PC-9 (cell line): ENCODE measurements around the gene CACNA1E. TPM values are rescaled to one million over a fixed set of nuclear protein-coding genes. Genes with fewer than 3 reads are reported as not detected.

Experiments
- BruUV-seq: library from RNA; stranded (reverse); fragments of 400-500 nt; replicated peaks from 2 replicates; lab custom pipeline; 2021; lab: Mats Ljungman, UMichigan
- CTCF ChIA-PET: fragments of 300-600 bp; sonication (Branson Sonifier 250); formaldehyde crosslinking; loops from one replicate; lab custom pipeline; 2022; ENCODE audit warnings: antibody characterized with exemption; lab: Charles Lee
- POLR2A ChIA-PET: fragments of 300-600 bp; sonication (Branson Sonifier 250); formaldehyde crosslinking; loops from one replicate; lab custom pipeline; 2022; ENCODE audit warnings: antibody characterized with exemption; ENCODE audit not compliant: unreplicated experiment; lab: Charles Lee
- DNase-seq, 2 experiments: peaks; one replicate each; pipeline versions ENCODE4 v3.0.0 to v3.0.0-alpha.2; 2015 to 2022; ENCODE audit warnings: mixed read lengths in 1 of 2
- H2AFZ ChIP-seq: fragments of 200-600 bp; sonication (generic); 2 replicates; pipeline ENCODE4 v1.8.1; 2017; ENCODE audit warnings: antibody characterized with exemption
- H3F3A ChIP-seq: fragments of 200-600 bp; sonication (generic); 2 replicates; pipeline ENCODE4 v1.8.1; 2017; ENCODE audit warnings: antibody characterized with exemption, mild to moderate bottlenecking, low read depth; ENCODE audit not compliant: insufficient read depth
- H3K27ac ChIP-seq: fragments of 200-600 bp; sonication (generic); 2 replicates; pipeline ENCODE4 v1.6.1; 2016; ENCODE audit warnings: mixed run types
- H3K27me3 ChIP-seq: fragments of 200-600 bp; sonication (generic); 2 replicates; pipeline ENCODE4 v1.6.1; 2016; ENCODE audit warnings: low read depth, mixed run types; ENCODE audit not compliant: insufficient read depth
- H3K36me3 ChIP-seq: fragments of 200-600 bp; sonication (generic); 2 replicates; pipeline ENCODE4 v1.6.1; 2016; ENCODE audit warnings: low read depth, mixed run types
- H3K4me1 ChIP-seq: fragments of 200-600 bp; sonication (generic); replicated peaks from 2 replicates; pipeline ENCODE4 v1.6.1; 2016; ENCODE audit warnings: mixed run types; ENCODE audit not compliant: insufficient read depth
- H3K4me2 ChIP-seq: fragments of 200-600 bp; sonication (generic); 2 replicates; pipeline ENCODE4 v1.6.1; 2017; ENCODE audit warnings: mixed run types
- H3K4me3 ChIP-seq: fragments of 200-600 bp; sonication (generic); 2 replicates; pipeline ENCODE4 v1.6.1; 2016; ENCODE audit warnings: mixed run types
- H3K79me2 ChIP-seq: fragments of 200-600 bp; sonication (generic); 2 replicates; pipeline ENCODE4 v1.6.1; 2017; ENCODE audit warnings: low read depth, mixed run types
- H3K9me2 ChIP-seq: fragments of 200-600 bp; sonication (generic); 2 replicates; pipeline ENCODE4 v1.8.1; 2017; ENCODE audit warnings: mild to moderate bottlenecking; ENCODE audit not compliant: insufficient read depth
- H3K9me3 ChIP-seq: fragments of 200-600 bp; sonication (generic); 2 replicates; pipeline ENCODE4 v1.8.1; 2016; ENCODE audit warnings: low read depth; ENCODE audit not compliant: insufficient read depth
- H4K20me1 ChIP-seq: fragments of 200-600 bp; sonication (generic); 2 replicates; pipeline ENCODE4 v1.8.1; 2017; ENCODE audit not compliant: insufficient read depth
- CTCF ChIP-seq: fragments of 200-600 bp; sonication (generic); conservative IDR thresholded peaks from 2 replicates; pipeline ENCODE4 v1.6.1; 2017; ENCODE audit warnings: mixed run types, antibody characterized with exemption, mild to moderate bottlenecking, moderate library complexity
- EZH2 ChIP-seq: fragments of 200-600 bp; sonication (generic); IDR thresholded peaks from 2 replicates; pipeline ENCODE4 v1.8.0; 2017; ENCODE audit warnings: antibody characterized with exemption, low read depth
- intact Hi-C: fragments of 100-400 bp; cut with micrococcal nuclease; formaldehyde crosslinking; loops from one replicate; pipeline ENCODE4 v1.10.0; 2022; ENCODE audit not compliant: unreplicated experiment
- total RNA-seq: library from RNA; stranded (reverse); gene quantifications from 2 replicates; pipeline ENCODE4 v1.2.3, GENCODE V29; 2021

The CACNA1E gene
- total RNA-seq, 1 experiment from 2014 or later: not detected

- TF ChIP-seq CTCF (no peak), EZH2 (no peak)
- Histone ChIP-seq H3F3A (no peaks in the 10 kb centered on the region), H3K4me2 (no peak overlapping the region), H3K27me3 (no peaks in the 10 kb centered on the region), H3K27ac (no peak overlapping the region), H3K9me3 (no peaks in the 10 kb centered on the region), H3K9me2 (no peaks in the 10 kb centered on the region; the same call in 1 of the 2 replicates), H3K4me1 (no peaks in the 10 kb centered on the region), H4K20me1 (no peaks in the 10 kb centered on the region), H3K79me2 (no peaks in the 10 kb centered on the region), H3K4me3 (no peak overlapping the region), H2AFZ (no peak overlapping the region), H3K36me3 (no peaks in the 10 kb centered on the region)
- intact Hi-C loops: no loop called here
- ChIA-PET POLR2A (no interaction called here), CTCF (no interaction called here)
- no peak for DNase-seq
- BruUV-seq: no TSS peak
Observed at GRCh38 chr1:181514298-181515290, 31.3 kb downstream of the CACNA1E start.

DNA sequence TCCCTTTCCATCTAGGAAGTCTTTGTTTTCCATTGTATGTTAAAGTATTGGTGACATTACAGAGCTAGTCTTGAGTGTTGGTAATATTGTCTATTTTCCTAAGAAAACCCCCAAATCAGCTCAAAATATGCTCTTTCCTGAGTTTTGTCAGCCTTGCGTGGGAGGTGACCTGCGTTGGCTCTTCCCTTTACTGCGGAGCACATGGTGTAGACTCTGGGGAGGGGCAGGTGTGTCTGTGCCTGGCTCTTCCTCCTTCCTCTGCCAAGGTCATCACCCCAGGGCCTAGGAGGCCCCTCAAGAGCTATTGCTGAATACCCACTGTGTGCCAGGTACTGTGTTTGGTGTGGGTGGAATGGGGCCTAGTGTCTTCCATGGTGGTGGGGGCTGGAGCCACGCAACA lies 33.4 kb downstream of the CACNA1E start:
- Histone ChIP-seq H3K9me2 (no peaks in the 10 kb centered on the region), H4K20me1 (no peaks in the 10 kb centered on the region), H3K4me1 (no peaks in the 10 kb centered on the region), H3K4me3 (no peak overlapping the region), H3K9me3 (no peaks in the 10 kb centered on the region), H3F3A (no peaks in the 10 kb centered on the region), H3K4me2 (no peak overlapping the region), H2AFZ (no peak overlapping the region), H3K36me3 (no peaks in the 10 kb centered on the region), H3K27me3 (no peaks in the 10 kb centered on the region), H3K27ac (no peak overlapping the region), H3K79me2 (no peaks in the 10 kb centered on the region)
- ChIA-PET POLR2A (no interaction called here), CTCF (no interaction called here)
- intact Hi-C loops: no loop called here
- no peak for TF ChIP-seq EZH2
- no peak for TF ChIP-seq CTCF
- no TSS peak for BruUV-seq
- no peak for DNase-seq

GRCh38 chr1:181517181-181517875 lies 34.0 kb downstream of the CACNA1E start:
- Histone ChIP-seq H4K20me1 (no peaks in the 10 kb centered on the region), H2AFZ (no peak overlapping the region), H3K9me2 (no peaks in the 10 kb centered on the region), H3K27ac (no peak overlapping the region), H3K4me1 (no peaks in the 10 kb centered on the region), H3F3A (no peaks in the 10 kb centered on the region), H3K9me3 (no peaks in the 10 kb centered on the region), H3K27me3 (no peaks in the 10 kb centered on the region), H3K4me3 (no peak overlapping the region), H3K36me3 (no peaks in the 10 kb centered on the region), H3K4me2 (no peak overlapping the region), H3K79me2 (no peaks in the 10 kb centered on the region)
- no TSS peak for BruUV-seq
- ChIA-PET CTCF (no interaction called here), POLR2A (no interaction called here)
- no peak for TF ChIP-seq EZH2
- TF ChIP-seq CTCF: no peak
- intact Hi-C loops: no loop called here
- no peak for DNase-seq
